Caco-2 (cell line): ENCODE measurements around the gene SCNN1G. TPM values are rescaled to one million over a fixed set of nuclear protein-coding genes. Genes with fewer than 3 reads are reported as not detected.

Experiments
- BruUV-seq: library from RNA; stranded (reverse); fragments of 400-500 nt; replicated peaks from 2 replicates; lab custom pipeline; 2021; lab: Mats Ljungman, UMichigan
- CTCF ChIA-PET: fragments of 300-600 bp; sonication (Branson Sonifier 250); formaldehyde crosslinking; loops from one replicate; lab custom pipeline; 2022; ENCODE audit warnings: antibody characterized with exemption; lab: Charles Lee
- POLR2A ChIA-PET: fragments of 300-600 bp; sonication (Branson Sonifier 250); formaldehyde crosslinking; loops from one replicate; lab custom pipeline; 2022; ENCODE audit warnings: antibody characterized with exemption; lab: Charles Lee
- DNase-seq, 2 experiments: peaks; one replicate each; pipeline versions ENCODE4 v3.0.0 to v3.0.0-alpha.2; 2020 to 2022
- H3K27me3 ChIP-seq: replicated peaks from 2 replicates; pipeline ENCODE4 v1.6.0; 2011; ENCODE audit warnings: low read length; ENCODE audit not compliant: control insufficient read depth, insufficient read depth
- H3K36me3 ChIP-seq: 2 replicates; pipeline ENCODE4 v1.5.1; 2011; ENCODE audit warnings: low read length; ENCODE audit not compliant: control insufficient read depth, insufficient read depth
- H3K4me1 ChIP-seq: fragments of 250-450 bp; sonication (Bioruptor Pico); 2 replicates; pipeline ENCODE4 v1.5.1; 2020; ENCODE audit warnings: mild to moderate bottlenecking
- H3K4me3 ChIP-seq: 2 replicates; pipeline ENCODE4 v1.5.1; 2011; ENCODE audit warnings: low read depth, mild to moderate bottlenecking, control low read depth, low read length
- H3K9me3 ChIP-seq: fragments of 250-450 bp; sonication (Bioruptor Pico); 2 replicates; pipeline ENCODE4 v1.5.1; 2020; ENCODE audit warnings: mild to moderate bottlenecking, moderate library complexity
- H3K27ac Mint-ChIP-seq: one replicate; pipeline ENCODE4 v1.8.0; 2022; ENCODE audit warnings: mixed read lengths; ENCODE audit not compliant: unreplicated experiment
- H3K27me3 Mint-ChIP-seq: one replicate; pipeline ENCODE4 v1.8.0; 2022; ENCODE audit warnings: mixed read lengths; ENCODE audit not compliant: insufficient read depth, unreplicated experiment
- H3K36me3 Mint-ChIP-seq: one replicate; pipeline ENCODE4 v1.8.0; 2022; ENCODE audit warnings: mild to moderate bottlenecking, mixed read lengths; ENCODE audit not compliant: insufficient read depth, unreplicated experiment
- H3K4me1 Mint-ChIP-seq: one replicate; pipeline ENCODE4 v1.8.0; 2022; ENCODE audit warnings: low read depth, mixed read lengths; ENCODE audit not compliant: unreplicated experiment
- H3K4me3 Mint-ChIP-seq: one replicate; pipeline ENCODE4 v1.8.0; 2022; ENCODE audit warnings: mild to moderate bottlenecking, moderate library complexity, mixed read lengths; ENCODE audit not compliant: unreplicated experiment
- H3K9me3 Mint-ChIP-seq: one replicate; pipeline ENCODE4 v1.8.0; 2022; ENCODE audit warnings: mixed read lengths; ENCODE audit not compliant: unreplicated experiment
- intact Hi-C: fragments of 100-400 bp; cut with micrococcal nuclease; formaldehyde crosslinking; loops from one replicate; pipeline ENCODE4 v1.10.0; 2022; ENCODE audit not compliant: unreplicated experiment
- total RNA-seq: library from RNA; stranded (reverse); gene quantifications from 2 replicates; pipeline ENCODE4 v1.2.3, GENCODE V29; 2022
- TF ChIP-seq, protein P1 (sequence below), 2 experiments: fragments of 200-600 bp in 1 of 2; IDR thresholded peaks; 1 replicate in 1 of 2; 2 replicates in 1 of 2; pipeline versions ENCODE4 v1.5.1 to v1.8.0; 2011 to 2022; ENCODE audit warnings: antibody characterized with exemption in 1 of 2, control low read depth in 1 of 2, inconsistent platforms in 1 of 2, low read depth in 1 of 2, low read length in 1 of 2, mild to moderate bottlenecking in 1 of 2, moderate library complexity in 1 of 2; ENCODE audit not compliant: insufficient read depth in 1 of 2, severe bottlenecking in 1 of 2, unreplicated experiment in 1 of 2

The SCNN1G gene
- total RNA-seq, 1 experiment from 2014 or later: not detected

DNA sequence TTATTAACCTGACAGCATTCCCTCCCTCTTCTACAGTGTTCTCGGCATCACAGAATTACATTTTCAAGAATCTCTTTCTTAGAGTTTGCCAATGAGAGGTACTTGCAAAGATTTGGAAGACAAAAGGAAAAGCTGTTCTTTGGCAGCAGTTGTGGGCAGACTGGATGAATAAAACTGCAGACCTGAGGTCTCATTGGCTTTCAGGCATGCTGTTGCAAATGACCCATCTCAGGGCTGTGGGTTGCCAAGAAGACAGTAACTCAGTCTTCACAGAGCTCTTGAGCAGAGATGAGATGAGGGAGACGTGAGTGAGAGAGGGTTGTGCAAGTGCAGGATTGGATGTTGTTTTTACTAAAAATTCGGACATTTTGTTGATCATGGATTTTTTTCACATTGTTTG, 22.0 kb upstream of the SCNN1G start:
- no peaks in the 10 kb centered on the region for H3K4me1 Mint-ChIP-seq
- peaks cover 11% of the 10 kb centered on the region for H3K27me3 Mint-ChIP-seq
- ChIA-PET CTCF (no interaction called here), POLR2A (no interaction called here)
- H3K36me3 Mint-ChIP-seq: no peaks in the 10 kb centered on the region
- H3K27ac Mint-ChIP-seq: no peak overlapping the region
- TF ChIP-seq, protein P1, sequence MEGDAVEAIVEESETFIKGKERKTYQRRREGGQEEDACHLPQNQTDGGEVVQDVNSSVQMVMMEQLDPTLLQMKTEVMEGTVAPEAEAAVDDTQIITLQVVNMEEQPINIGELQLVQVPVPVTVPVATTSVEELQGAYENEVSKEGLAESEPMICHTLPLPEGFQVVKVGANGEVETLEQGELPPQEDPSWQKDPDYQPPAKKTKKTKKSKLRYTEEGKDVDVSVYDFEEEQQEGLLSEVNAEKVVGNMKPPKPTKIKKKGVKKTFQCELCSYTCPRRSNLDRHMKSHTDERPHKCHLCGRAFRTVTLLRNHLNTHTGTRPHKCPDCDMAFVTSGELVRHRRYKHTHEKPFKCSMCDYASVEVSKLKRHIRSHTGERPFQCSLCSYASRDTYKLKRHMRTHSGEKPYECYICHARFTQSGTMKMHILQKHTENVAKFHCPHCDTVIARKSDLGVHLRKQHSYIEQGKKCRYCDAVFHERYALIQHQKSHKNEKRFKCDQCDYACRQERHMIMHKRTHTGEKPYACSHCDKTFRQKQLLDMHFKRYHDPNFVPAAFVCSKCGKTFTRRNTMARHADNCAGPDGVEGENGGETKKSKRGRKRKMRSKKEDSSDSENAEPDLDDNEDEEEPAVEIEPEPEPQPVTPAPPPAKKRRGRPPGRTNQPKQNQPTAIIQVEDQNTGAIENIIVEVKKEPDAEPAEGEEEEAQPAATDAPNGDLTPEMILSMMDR (IDR thresholded peaks at IDR 0.05; ENCODE audit: insufficient read depth in 1 of 2, low read depth in 1 of 2, low read length in 1 of 2, severe bottlenecking in 1 of 2, unreplicated experiment in 1 of 2): no peak
- H3K9me3 ChIP-seq: no peaks in the 10 kb centered on the region
- no peak overlapping the region for H3K4me3 ChIP-seq
- intact Hi-C loops: no loop called here
- no TSS peak for BruUV-seq
- DNase-seq: no peak
- H3K27me3 ChIP-seq: no peaks in the 10 kb centered on the region
- H3K4me3 Mint-ChIP-seq: no peak overlapping the region
- H3K4me1 ChIP-seq: no peaks in the 10 kb centered on the region
- no peaks in the 10 kb centered on the region for H3K36me3 ChIP-seq
- no peaks in the 10 kb centered on the region for H3K9me3 Mint-ChIP-seq

DNA sequence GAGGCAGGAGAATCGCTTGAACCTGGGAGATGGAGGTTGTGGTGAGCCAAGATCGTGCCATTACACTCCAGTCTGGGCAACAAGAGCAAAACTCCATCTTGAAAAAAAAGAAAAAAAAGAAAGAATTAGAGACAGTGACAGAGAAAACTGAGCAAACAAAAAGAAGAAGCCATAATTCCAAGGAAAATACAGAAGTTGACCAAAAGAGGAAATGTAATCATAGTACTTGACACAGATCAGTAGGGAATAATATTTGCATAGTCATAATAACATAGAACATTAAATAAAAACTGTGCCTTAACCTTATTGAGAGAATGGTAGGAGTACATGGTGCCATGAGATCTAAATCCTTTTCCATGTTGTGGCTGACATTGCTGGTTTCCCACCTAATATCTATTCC, 18.6 kb upstream of the SCNN1G start:
- Histone ChIP-seq H3K9me3 (no peaks in the 10 kb centered on the region), H3K4me3 (no peak overlapping the region), H3K36me3 (no peaks in the 10 kb centered on the region), H3K4me1 (no peaks in the 10 kb centered on the region), H3K27me3 (no peaks in the 10 kb centered on the region)
- Mint-ChIP-seq H3K36me3 (no peaks in the 10 kb centered on the region), H3K9me3 (no peaks in the 10 kb centered on the region), H3K27me3 (peaks cover 14% of the 10 kb centered on the region), H3K27ac (no peak overlapping the region), H3K4me1 (no peaks in the 10 kb centered on the region), H3K4me3 (no peak overlapping the region)
- no peak for DNase-seq
- ChIA-PET CTCF (no interaction called here), POLR2A (no interaction called here)
- TF ChIP-seq, protein P1 (IDR thresholded peaks at IDR 0.05; ENCODE audit: insufficient read depth in 1 of 2, low read depth in 1 of 2, low read length in 1 of 2, severe bottlenecking in 1 of 2, unreplicated experiment in 1 of 2): no peak
- intact Hi-C loops: no loop called here
- BruUV-seq: no TSS peak

DNA sequence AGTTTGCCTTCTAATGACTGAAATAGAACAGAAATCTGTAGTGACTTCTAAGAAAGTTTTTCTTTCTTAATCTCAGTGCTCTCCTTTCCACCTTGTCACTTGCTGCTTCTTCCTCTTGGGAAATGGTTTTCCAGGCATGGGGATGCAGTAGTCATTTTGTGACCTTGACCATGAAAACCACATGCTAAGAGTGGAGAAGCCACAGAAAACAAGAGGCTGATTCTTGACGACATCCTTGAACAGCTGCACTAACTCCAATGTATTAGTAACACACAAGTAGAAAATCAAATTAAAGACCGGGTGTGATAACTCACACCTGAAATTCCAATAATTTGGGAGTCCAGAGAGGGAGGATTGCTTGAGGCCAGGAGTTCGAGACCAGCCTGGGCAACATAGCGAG, 17.8 kb upstream of the SCNN1G start:
- no peak overlapping the region for H3K4me3 Mint-ChIP-seq
- H3K27ac Mint-ChIP-seq: no peak overlapping the region
- no peak for DNase-seq
- no peaks in the 10 kb centered on the region for H3K9me3 Mint-ChIP-seq
- H3K36me3 ChIP-seq: no peaks in the 10 kb centered on the region
- H3K27me3 ChIP-seq: no peaks in the 10 kb centered on the region
- H3K4me1 Mint-ChIP-seq: no peaks in the 10 kb centered on the region
- H3K4me3 ChIP-seq: no peak overlapping the region
- no TSS peak for BruUV-seq
- no peaks in the 10 kb centered on the region for H3K36me3 Mint-ChIP-seq
- ChIA-PET POLR2A (no interaction called here), CTCF (no interaction called here)
- TF ChIP-seq, protein P1 (IDR thresholded peaks at IDR 0.05; ENCODE audit: insufficient read depth in 1 of 2, low read depth in 1 of 2, low read length in 1 of 2, severe bottlenecking in 1 of 2, unreplicated experiment in 1 of 2): no peak
- intact Hi-C loops: no loop called here
- no peaks in the 10 kb centered on the region for H3K4me1 ChIP-seq
- H3K27me3 Mint-ChIP-seq: peaks cover 14% of the 10 kb centered on the region
- H3K9me3 ChIP-seq: no peaks in the 10 kb centered on the region
